GM12872 (cell line): ENCODE results near the gene TCERG1L.

Source experiments
- TF ChIP-seq, protein P1 (sequence below): IDR thresholded peaks from 3 replicates; pipeline ENCODE4 v1.5.1; 2011; ENCODE audit warnings: low read depth, mild to moderate bottlenecking, low read length, moderate library complexity; ENCODE audit not compliant: insufficient read depth

The TCERG1L gene

DNA sequence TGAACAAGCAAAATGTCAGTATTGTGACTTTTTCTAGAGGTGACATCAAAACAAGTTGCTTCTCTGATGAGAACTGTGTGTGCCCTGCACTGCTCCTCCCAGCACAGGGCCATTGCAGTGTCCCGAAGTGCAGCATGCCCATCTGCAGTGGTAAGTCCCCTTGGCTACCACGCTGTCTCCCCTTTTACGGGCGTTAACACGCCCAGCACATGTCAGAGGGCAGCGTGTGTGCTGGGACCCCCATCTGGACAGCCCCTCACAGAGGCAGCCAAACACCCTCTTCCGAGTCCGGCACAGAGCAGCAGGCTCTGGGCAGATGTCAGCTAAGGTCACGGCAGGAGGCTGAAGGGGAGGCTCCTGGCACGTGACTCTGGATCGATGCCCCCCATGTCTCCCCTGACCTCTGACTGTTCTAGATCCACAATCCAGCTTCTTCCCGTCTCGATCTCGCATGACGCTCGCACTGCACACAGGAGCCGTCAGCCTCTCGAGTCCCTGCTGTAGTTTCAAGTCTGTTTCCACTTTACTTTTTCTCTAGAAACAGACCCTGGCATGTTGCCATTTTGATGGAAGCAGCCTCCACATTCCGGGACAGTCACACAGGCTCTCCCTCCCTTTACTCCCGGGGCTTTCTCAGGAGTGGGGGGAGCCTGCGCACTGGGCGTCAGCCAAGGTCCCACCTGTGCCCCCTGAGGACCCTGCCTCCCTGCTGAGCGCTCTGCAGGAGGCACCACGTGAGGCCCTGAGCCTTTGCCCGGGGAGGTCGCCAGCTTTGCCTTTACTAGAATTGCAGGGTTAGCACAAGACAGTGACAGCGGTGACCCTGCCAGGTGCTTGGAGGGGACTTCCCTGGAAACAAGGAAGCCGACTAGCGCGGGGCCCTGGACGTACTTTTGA is 133.8 kb downstream of the TCERG1L start:
- TF ChIP-seq, protein P1, sequence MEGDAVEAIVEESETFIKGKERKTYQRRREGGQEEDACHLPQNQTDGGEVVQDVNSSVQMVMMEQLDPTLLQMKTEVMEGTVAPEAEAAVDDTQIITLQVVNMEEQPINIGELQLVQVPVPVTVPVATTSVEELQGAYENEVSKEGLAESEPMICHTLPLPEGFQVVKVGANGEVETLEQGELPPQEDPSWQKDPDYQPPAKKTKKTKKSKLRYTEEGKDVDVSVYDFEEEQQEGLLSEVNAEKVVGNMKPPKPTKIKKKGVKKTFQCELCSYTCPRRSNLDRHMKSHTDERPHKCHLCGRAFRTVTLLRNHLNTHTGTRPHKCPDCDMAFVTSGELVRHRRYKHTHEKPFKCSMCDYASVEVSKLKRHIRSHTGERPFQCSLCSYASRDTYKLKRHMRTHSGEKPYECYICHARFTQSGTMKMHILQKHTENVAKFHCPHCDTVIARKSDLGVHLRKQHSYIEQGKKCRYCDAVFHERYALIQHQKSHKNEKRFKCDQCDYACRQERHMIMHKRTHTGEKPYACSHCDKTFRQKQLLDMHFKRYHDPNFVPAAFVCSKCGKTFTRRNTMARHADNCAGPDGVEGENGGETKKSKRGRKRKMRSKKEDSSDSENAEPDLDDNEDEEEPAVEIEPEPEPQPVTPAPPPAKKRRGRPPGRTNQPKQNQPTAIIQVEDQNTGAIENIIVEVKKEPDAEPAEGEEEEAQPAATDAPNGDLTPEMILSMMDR = no peak

DNA sequence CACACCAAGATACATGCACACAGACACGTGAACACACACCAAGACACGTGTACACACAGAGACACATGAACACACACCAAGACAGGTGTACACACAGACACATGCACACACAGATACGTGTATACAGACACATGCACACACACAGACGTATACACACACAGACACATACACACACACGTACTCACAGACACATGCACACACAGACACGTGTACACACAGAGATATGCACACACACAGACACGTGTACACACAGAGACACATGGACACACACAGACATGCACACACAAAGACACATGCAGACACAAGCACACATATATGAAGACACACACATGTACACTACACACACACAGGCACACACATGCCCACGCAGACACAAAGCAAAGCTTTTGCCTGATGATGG is 134.6 kb downstream of the TCERG1L start:
- TF ChIP-seq, protein P1 = no peak

DNA sequence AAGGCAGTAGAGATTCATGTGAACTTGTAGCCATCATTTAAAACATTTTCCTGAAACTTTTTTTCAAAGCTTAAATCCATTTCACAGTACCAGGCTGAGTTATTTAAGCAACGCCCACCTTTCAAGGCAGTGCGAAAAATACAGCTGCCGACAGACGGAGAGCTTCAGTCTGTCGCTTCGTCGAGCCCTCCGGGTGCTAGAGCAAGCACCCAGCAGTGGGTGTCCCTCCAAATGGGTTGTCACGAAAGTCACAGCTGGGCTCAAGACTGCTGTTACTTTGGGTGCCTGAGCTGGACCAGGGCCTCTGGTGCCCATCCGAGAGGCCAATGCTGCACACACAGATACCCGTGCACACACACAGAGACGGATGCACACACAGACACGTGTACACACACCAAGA is 135.6 kb downstream of the TCERG1L start:
- TF ChIP-seq, protein P1 = no peak

DNA sequence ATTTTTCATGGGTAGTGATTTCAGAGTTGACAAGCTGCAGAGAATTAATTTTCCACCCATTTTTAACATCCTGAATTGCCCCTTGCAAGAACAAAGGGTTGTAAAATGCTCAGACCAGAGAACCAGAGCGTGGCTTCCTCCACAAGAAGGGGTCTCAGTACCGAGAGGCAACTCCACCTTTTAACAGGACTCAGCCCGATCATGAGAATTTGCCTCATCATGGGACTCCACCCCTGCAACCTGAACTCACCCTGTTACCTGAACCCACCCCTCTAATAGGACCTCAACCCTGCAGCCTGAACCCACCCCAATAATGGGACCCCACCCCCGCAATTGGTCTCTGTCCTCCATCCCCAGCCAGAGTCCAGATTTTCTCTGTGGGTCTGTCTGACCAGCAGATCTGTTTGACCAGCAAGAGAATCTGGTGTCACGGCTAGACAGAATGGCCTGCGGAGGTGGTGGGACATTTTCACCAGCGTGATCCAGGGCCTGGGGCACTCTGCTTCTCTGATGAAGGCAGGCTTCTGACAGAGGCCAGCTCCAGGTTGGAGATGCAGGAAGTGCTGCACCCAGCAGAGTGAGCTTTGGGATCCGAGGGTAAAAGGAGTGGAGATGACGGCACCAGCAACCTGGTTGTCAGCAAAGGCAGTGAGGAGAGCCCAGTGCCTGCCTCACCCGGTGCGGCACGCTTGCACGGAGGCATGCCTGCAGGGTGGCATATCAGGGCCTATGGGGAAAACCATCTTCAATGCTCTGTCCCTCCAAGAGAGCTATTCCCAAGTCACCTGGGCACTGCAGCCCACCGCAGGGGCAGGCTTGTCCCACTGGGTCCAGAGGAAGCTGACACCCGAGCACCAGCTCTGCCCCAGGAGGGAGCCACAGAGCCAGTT is 136.6 kb downstream of the TCERG1L start:
- TF ChIP-seq, protein P1 = no peak

DNA sequence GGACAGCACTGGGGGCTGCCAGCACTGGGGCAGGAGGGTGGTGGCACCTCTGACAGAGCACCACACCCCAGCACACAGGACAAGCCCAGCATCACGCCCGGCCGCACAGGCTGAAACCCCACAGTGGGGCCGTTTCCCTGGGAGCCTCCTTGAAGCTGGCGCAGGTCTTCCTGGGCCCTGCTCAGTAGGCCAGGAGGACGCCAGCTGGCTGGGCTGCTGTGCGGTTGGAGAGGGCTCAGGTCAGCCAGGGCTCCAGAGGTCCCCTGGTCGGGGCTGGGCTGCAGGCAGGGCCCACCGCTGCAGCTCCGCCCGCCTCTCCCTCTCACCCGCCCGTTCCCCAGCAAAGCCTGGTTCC is 137.3 kb downstream of the TCERG1L start:
- TF ChIP-seq, protein P1 = no peak

DNA sequence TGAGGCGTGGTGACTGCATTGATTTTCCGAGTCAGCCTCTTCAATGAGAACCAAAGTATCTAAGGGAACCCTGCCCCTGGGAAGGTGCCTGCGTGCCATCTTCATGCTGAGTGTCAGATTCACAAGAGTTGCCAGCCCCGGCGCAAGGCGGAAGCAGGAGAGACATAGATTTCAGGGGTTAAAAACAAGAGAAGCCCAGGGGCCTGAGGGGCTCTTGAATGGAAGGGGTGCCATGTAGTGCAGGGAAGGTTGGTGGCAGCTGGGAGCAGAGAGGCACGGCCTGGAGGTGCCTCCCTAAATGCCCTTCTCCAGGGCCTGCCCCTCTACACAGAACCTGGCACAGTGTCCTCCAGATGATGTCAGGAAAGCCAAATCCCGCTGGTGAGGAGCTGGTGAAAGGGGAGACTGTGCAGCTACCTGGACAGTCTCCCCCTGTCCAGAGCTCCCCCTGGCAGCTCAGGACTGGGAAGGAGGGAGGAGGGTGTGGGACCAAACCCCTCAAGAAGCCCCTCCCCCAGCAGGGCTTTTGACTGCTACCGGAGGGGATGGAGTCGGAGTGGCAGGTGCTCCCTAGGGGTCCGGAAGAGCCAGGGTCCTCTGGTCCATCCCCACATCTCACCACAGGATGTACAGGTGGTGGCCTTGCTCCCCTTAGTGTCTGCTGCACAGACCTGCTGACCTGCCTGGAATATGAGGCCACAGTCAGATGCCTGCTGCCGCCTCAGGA is 137.9 kb downstream of the TCERG1L start:
- TF ChIP-seq, protein P1 = no peak

DNA sequence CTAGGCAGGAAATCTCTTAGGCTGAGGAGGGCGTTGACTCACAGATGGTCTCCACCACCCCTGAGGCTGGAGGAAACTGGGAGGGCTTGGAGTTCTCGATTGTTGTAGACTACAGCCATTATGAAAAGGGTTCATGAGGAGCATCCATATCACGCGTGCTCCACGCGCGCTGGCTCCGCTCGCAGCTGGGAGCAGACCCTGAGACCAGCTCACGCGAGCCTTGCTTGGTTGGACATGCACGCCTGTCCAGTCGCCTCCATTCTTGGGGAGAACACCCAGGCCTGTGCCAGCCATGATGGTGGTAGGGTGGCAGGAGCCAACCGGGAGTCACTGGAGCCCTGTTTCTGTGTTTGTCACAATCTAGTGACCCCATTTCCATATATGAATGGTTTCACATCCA is 139.1 kb downstream of the TCERG1L start:
- TF ChIP-seq, protein P1 = no peak
